ENCODE data around the gene GRXCR1.

Gene GRXCR1

GRCh38 chr4:42985976-42986375 lies 93.5 kb downstream of the GRXCR1 start:
- Mint-ChIP-seq H3K4me1 (ENCODE audit: low read depth) (no peaks in the 10 kb centered on the region), H3K36me3 (ENCODE audit: low read depth) (peaks cover 4% of the 10 kb centered on the region), H3K27me3 (no peaks in the 10 kb centered on the region), H3K27ac (no peak overlapping the region), H3K9me3 (peaks cover 9% of the 10 kb centered on the region), H3K4me3 (no peak overlapping the region)

GRCh38 chr4:42995343-42995944 lies 102.9 kb downstream of the GRXCR1 start:
- Mint-ChIP-seq H3K4me1 (ENCODE audit: low read depth) (no peaks in the 10 kb centered on the region), H3K27ac (no peak overlapping the region), H3K9me3 (peaks cover 3% of the 10 kb centered on the region), H3K36me3 (ENCODE audit: low read depth) (no peaks in the 10 kb centered on the region), H3K4me3 (no peak overlapping the region), H3K27me3 (no peaks in the 10 kb centered on the region)

- no peaks in the 10 kb centered on the region for H3K27me3 Mint-ChIP-seq
- no peaks in the 10 kb centered on the region for H3K4me1 Mint-ChIP-seq (ENCODE audit: low read depth)
These were observed 116.3 kb downstream of the GRXCR1 start for GRCh38 chr4:43008793-43009192.

GRCh38 chr4:43014256-43014655 lies 121.7 kb downstream of the GRXCR1 start:
- Mint-ChIP-seq H3K4me1 (ENCODE audit: low read depth) (no peaks in the 10 kb centered on the region), H3K27me3 (no peaks in the 10 kb centered on the region), H3K27ac (no peak overlapping the region), H3K9me3 (no peaks in the 10 kb centered on the region), H3K36me3 (ENCODE audit: low read depth) (no peaks in the 10 kb centered on the region), H3K4me3 (no peak overlapping the region)

More at GRCh38 chr4:43008793-43009192, 116.3 kb downstream of the GRXCR1 start:
- Mint-ChIP-seq H3K9me3 (peaks cover 15% of the 10 kb centered on the region), H3K36me3 (ENCODE audit: low read depth) (no peaks in the 10 kb centered on the region), H3K4me3 (no peak overlapping the region), H3K27ac (no peak overlapping the region)

GRCh38 chr4:43041632-43042031 lies 149.1 kb downstream of the GRXCR1 start:
- Mint-ChIP-seq H3K4me3 (no peak overlapping the region), H3K27me3 (no peaks in the 10 kb centered on the region), H3K9me3 (no peaks in the 10 kb centered on the region), H3K27ac (no peak overlapping the region), H3K36me3 (ENCODE audit: low read depth) (no peaks in the 10 kb centered on the region), H3K4me1 (ENCODE audit: low read depth) (no peaks in the 10 kb centered on the region)

GRCh38 chr4:43047058-43047457 lies 154.5 kb downstream of the GRXCR1 start:
- H3K4me3 Mint-ChIP-seq, result no peak overlapping the region
- no peak overlapping the region for H3K27ac Mint-ChIP-seq
- H3K4me1 Mint-ChIP-seq (ENCODE audit: low read depth), result no peaks in the 10 kb centered on the region
- H3K27me3 Mint-ChIP-seq, result no peaks in the 10 kb centered on the region
- no peaks in the 10 kb centered on the region for H3K9me3 Mint-ChIP-seq
- H3K36me3 Mint-ChIP-seq (ENCODE audit: low read depth), result no peaks in the 10 kb centered on the region

- H3K36me3 Mint-ChIP-seq (ENCODE audit: low read depth), result no peaks in the 10 kb centered on the region
- no peak overlapping the region for H3K4me3 Mint-ChIP-seq
- peaks cover 3% of the 10 kb centered on the region for H3K9me3 Mint-ChIP-seq
- no peaks in the 10 kb centered on the region for H3K27me3 Mint-ChIP-seq
- no peaks in the 10 kb centered on the region for H3K4me1 Mint-ChIP-seq (ENCODE audit: low read depth)
- no peak overlapping the region for H3K27ac Mint-ChIP-seq
These were observed 156.1 kb downstream of the GRXCR1 start for GRCh38 chr4:43048570-43048969.

- no peaks in the 10 kb centered on the region for H3K27me3 Mint-ChIP-seq
- H3K9me3 Mint-ChIP-seq, result peaks cover 3% of the 10 kb centered on the region
- H3K4me1 Mint-ChIP-seq (ENCODE audit: low read depth), result no peaks in the 10 kb centered on the region
- no peak overlapping the region for H3K4me3 Mint-ChIP-seq
- no peak overlapping the region for H3K27ac Mint-ChIP-seq
- no peaks in the 10 kb centered on the region for H3K36me3 Mint-ChIP-seq (ENCODE audit: low read depth)
These were observed 156.8 kb downstream of the GRXCR1 start for GRCh38 chr4:43049326-43049725.

GRCh38 chr4:43066415-43066814 lies 173.9 kb downstream of the GRXCR1 start:
- Mint-ChIP-seq H3K36me3 (ENCODE audit: low read depth) (no peaks in the 10 kb centered on the region), H3K4me3 (no peak overlapping the region), H3K27ac (no peak overlapping the region), H3K9me3 (peaks cover 3% of the 10 kb centered on the region), H3K27me3 (no peaks in the 10 kb centered on the region), H3K4me1 (ENCODE audit: low read depth) (no peaks in the 10 kb centered on the region)

GRCh38 chr4:43071069-43071468 lies 178.6 kb downstream of the GRXCR1 start:
- Mint-ChIP-seq H3K27me3 (no peaks in the 10 kb centered on the region), H3K36me3 (ENCODE audit: low read depth) (no peaks in the 10 kb centered on the region), H3K4me3 (no peak overlapping the region), H3K4me1 (ENCODE audit: low read depth) (no peaks in the 10 kb centered on the region), H3K27ac (no peak overlapping the region), H3K9me3 (peaks cover 8% of the 10 kb centered on the region)

Data from stimulated activated naive CD8-positive, alpha-beta T cell treated with anti-CD3 and anti-CD28 coated beads, Interleukin-15, Interleukin-2, amounts not matched to agents 100 ng/mL and 50 ng/mL, for 24 hours (primary cell).